Measurements from ENCODE around the gene TMEM270. TPM values are rescaled to one million over a fixed set of nuclear protein-coding genes. Genes with fewer than 3 reads are reported as not detected.

TMEM270 gene
- total RNA-seq, 1 donor from 2014 or later, result not detected

- intact Hi-C loops (cut with micrococcal nuclease), result no loop called here
These were observed 42.6 kb downstream of the TMEM270 start for GRCh38 chr7:73903321-73904218.

DNA sequence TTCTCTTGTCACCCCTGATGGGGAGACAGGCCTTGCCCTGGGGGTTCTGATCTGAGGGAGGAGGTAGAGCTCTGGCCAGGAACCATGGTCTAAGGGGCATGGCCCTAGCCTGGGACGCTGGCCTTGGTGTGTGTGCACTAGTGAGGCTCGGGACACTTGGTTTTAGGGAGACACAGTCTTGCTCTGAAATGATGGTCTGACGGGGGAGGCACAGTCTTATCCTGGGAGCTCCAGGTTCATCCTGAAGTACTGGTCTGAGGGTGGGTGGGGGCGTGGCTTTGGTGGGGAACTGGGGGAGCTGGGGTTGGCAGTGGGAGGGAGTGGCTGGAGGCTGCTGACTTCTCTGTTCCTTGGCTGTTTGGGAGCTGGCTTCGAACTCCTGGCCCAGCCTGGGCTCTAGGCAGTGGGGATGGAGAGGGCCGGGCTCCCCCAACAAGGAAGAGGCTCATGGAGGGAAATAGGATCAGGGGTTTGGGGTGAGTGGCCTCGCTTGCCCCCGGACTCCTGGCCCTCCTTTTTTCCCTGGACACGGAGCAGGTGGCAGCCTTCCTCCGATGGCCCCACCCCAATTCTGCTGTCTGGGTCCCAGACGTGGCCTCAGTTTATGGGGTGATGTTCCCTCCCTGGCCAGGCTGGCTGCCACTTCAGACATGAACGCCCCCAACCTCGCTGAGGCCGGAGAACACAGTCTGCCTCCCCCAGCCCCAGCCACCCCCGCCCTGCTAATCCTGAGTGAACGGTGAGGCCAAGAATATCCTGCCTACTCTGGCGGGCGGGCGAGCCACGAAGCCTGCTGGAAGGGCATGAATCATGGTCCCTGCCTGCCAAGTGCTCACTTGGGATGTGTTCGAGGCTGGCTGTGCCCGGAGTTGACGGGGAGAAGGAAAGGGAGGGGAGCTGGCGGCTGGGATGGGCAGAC, 43.5 kb downstream of the TMEM270 start:
- intact Hi-C loops (cut with micrococcal nuclease), result no loop called here

GRCh38 chr7:73905360-73905759, 44.4 kb downstream of the TMEM270 start:
- intact Hi-C loops (cut with micrococcal nuclease), result no loop called here

DNA sequence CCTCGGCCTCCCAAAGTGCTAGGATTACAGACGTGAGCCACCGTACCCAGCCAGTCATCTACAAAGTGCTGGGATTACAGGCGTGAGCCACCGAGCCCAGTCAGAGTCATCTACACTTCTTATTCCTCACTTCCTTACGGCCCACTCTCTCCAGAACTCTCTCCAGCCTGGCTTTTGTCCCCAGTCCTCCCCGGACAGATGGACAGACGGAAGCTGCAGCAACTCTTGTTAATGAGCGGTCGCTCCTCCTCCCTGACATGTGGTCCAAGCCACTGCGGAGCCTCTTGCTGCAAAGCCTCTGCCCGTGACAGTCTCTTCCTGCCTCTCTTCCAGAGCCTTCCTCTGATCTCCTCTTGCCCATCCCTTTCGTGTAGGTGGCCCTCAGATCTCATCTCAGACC, 45.9 kb downstream of the TMEM270 start:
- intact Hi-C loops (cut with micrococcal nuclease), result no loop called here

- intact Hi-C loops (cut with micrococcal nuclease), result no loop called here
These were observed 46.7 kb downstream of the TMEM270 start for GRCh38 chr7:73907554-73908122.

DNA sequence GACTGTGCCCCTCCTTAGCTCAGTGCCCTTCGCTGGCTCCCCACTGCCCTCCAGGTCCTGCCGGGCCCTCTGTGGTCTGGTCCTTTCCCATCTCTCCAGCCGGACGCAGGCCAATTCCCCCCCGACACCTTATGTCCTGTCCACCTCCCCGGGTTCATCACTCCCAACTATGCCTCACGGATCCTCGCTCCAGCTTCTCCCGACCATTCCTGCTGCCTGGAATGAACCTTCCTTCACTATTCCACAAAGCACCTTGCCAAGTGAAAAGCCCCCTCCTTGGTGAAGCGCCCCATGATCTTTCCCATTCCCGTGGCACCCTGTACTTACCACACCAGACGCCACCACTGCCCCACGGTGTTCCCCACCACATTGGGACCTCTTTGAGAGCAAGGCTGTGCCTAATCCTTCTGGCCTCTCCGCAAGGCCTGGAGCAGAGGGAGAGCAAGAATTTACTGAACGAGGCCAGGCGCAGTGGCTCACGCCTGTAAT, 47.2 kb downstream of the TMEM270 start:
- intact Hi-C loops (cut with micrococcal nuclease), result no loop called here

DNA sequence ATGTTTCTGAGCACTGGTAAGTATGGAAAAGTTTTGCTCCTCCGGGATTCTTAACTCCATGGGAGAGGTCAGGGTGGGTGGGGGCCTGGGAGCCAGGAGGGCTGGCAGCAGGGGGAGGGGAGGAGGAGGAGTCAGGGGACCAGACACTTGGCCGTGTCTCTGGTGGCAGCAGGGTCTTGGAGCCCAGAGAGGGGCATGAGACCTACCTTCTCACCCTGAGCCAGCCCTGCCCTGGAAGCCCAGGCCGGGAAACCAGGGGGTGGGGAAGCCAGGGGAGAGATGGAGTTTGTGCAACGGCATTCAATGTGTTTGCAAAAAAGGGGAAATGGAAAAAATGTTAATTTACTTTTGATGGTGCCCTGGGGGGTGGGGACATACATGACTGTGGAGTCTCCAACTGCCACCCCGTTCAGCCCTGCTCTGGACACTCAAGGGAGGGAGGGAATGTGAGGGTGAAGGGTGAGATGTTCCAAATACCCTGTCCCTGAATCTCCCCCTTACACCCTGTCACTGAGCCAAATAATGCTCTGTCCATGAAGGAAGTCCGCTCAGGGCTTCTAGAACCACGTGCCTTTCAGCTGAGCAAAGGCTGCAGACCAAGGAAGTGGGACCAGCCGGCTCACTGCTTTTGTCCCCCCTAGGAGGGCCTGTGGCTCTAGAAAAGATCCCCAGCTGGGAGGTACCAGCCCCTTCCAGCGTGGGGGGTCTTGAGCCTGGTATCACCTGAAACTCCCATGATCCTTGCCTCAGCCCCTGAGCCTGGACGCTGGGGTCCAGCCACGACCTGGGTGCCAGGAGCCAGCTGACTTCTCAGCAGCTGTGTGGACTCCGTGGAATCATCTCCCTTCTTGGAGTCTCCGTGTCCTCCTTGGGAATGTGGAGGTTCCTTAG, 48.3 kb downstream of the TMEM270 start:
- intact Hi-C loops (cut with micrococcal nuclease), result no loop called here

- intact Hi-C loops (cut with micrococcal nuclease), result no loop called here
These were observed 49.0 kb downstream of the TMEM270 start for GRCh38 chr7:73909996-73910395.

GRCh38 chr7:73912223-73912622, 51.3 kb downstream of the TMEM270 start:
- intact Hi-C loops (cut with micrococcal nuclease), result no loop called here

Other genes starting within 250 kb of the TMEM270 start
- not detected in 2 replicates for gene MLXIPL, start 236.6 kb upstream of the TMEM270 start, total RNA-seq
- gene VPS37D, start 193.3 kb upstream of the TMEM270 start, total RNA-seq, result 0.15 and 0.27 TPM in 2 replicates
- 8.3 and 9.3 TPM in 2 replicates for gene DNAJC30, start 177.7 kb upstream of the TMEM270 start, total RNA-seq
- 72.8 and 78.7 TPM in 2 replicates for gene BUD23, start 177.6 kb upstream of the TMEM270 start, total RNA-seq
- 15.7 and 16.4 TPM in 2 replicates for gene STX1A, start 141.5 kb upstream of the TMEM270 start, total RNA-seq
- gene ABHD11, start 122.4 kb upstream of the TMEM270 start, total RNA-seq, result 13.2 and 16.7 TPM in 2 replicates
- gene CLDN3, start 90.9 kb upstream of the TMEM270 start, total RNA-seq, result not detected in 2 replicates
- gene CLDN4, start 30.2 kb upstream of the TMEM270 start, total RNA-seq, result not detected in 2 replicates
- 1.7 and 2.1 TPM in 2 replicates for gene METTL27, start 18.6 kb upstream of the TMEM270 start, total RNA-seq
- gene ELN, start 167.0 kb downstream of the TMEM270 start, total RNA-seq, result not detected in 2 replicates
- 19.5 and 20.6 TPM in 2 replicates for gene LIMK1, start 222.6 kb downstream of the TMEM270 start, total RNA-seq

Data from T-helper 1 cell treated with Interleukin-12 subunit alpha and Interleukin-12 subunit beta and Interleukin-4 antibody, amounts not matched to agents 30 ng/mL and 1 ng/mL, for 36 hours (primary cell).